GM12874 (cell line): ENCODE results near the gene CEBPA.

Source experiments
- CTCF ChIP-seq: IDR thresholded peaks from 2 replicates; pipeline ENCODE4 v1.5.1; 2011; ENCODE audit warnings: low read depth, mild to moderate bottlenecking, control low read depth, low read length, moderate library complexity; ENCODE audit not compliant: insufficient read depth

Gene CEBPA

GRCh38 chr19:33260628-33261418, 41.5 kb downstream of the CEBPA start:
- no peak for TF ChIP-seq CTCF

GRCh38 chr19:33259539-33259938, 42.8 kb downstream of the CEBPA start:
- no peak for TF ChIP-seq CTCF

DNA sequence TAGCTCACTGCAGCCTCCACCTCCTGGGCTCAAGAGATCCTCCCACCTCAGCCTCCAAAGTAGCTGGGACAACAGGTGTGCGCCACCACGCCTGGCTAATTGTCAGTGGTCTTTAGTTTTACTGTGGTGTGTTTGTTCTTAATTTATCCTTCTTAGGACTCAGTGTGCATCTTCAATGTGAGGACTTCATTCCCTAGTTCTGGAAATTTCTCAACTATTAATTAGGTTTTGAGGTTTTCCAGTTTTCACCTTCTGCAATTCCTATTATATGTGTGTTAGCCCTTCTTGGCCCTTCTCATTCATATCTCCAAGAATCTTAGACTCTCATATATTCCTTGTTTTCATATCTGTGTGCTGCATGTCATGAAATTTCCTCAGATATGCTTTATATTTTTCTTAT, 44.5 kb downstream of the CEBPA start:
- TF ChIP-seq CTCF: no peak

DNA sequence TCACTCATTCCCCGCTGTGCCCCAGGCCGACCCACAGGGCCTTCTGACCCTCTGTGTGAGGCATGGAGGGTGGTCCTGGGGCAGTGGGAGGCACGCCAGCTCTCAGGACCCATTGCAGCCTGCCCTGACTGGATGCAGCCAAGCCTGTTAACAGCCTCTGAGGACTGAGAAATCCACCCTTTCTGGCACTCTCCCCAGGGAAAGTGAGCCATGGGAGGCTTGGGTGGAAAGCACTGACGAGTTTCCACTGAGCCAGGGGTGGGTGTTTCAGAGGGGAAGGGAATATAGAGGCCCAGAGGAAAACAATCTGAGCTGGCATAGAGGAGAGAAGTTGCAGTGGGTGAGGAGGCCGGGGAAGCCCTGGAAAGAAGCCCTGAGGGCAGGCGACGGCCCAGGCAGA, 46.1 kb downstream of the CEBPA start:
- no peak for TF ChIP-seq CTCF

- TF ChIP-seq CTCF: no peak
Observed at GRCh38 chr19:33255781-33256180, 46.6 kb downstream of the CEBPA start.

DNA sequence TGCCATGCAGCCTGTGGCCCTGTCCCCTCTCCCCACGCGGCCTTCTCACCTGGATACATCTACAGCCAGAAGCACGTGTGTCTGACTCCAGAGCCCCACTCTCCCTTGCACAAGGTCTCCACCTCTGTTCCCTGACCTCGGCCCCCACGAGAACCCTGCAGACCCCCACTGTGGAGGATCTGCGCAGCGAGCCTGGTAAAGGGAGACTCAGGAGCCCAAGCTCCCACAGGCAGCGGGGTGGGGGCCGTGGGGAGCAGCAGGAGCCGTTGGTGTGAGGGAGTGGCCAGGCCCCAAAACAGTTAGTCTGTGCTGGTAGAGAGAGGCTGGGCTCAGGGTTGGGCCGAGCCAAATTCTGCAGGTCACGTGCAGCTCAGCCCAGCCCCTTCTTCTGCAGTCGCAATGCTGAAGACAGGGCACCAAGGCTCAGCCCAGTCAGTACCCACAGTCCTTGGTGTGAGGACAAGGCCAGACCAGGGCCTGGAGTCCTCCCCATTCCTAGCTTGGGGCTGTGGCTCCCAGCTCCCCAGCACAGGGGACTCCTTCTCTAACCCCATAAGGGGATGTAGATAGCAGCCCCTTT, 48.0 kb downstream of the CEBPA start:
- TF ChIP-seq CTCF: no peak

GRCh38 chr19:33252971-33253370, 49.4 kb downstream of the CEBPA start:
- no peak for TF ChIP-seq CTCF
